Caco-2 (cell line): ENCODE results near the gene PRDM5. TPM values are rescaled to one million over a fixed set of nuclear protein-coding genes. Genes with fewer than 3 reads are reported as not detected.

Source experiments
- BruUV-seq: library from RNA; stranded (reverse); fragments of 400-500 nt; replicated peaks from 2 replicates; lab custom pipeline; 2021; lab: Mats Ljungman, UMichigan
- CTCF ChIA-PET: fragments of 300-600 bp; sonication (Branson Sonifier 250); formaldehyde crosslinking; loops from one replicate; lab custom pipeline; 2022; ENCODE audit warnings: antibody characterized with exemption; lab: Charles Lee
- POLR2A ChIA-PET: fragments of 300-600 bp; sonication (Branson Sonifier 250); formaldehyde crosslinking; loops from one replicate; lab custom pipeline; 2022; ENCODE audit warnings: antibody characterized with exemption; lab: Charles Lee
- DNase-seq, 2 experiments: peaks; one replicate each; pipeline versions ENCODE4 v3.0.0 to v3.0.0-alpha.2; 2020 to 2022
- H3K27me3 ChIP-seq: replicated peaks from 2 replicates; pipeline ENCODE4 v1.6.0; 2011; ENCODE audit warnings: low read length; ENCODE audit not compliant: control insufficient read depth, insufficient read depth
- H3K36me3 ChIP-seq: 2 replicates; pipeline ENCODE4 v1.5.1; 2011; ENCODE audit warnings: low read length; ENCODE audit not compliant: control insufficient read depth, insufficient read depth
- H3K4me1 ChIP-seq: fragments of 250-450 bp; sonication (Bioruptor Pico); 2 replicates; pipeline ENCODE4 v1.5.1; 2020; ENCODE audit warnings: mild to moderate bottlenecking
- H3K4me3 ChIP-seq: 2 replicates; pipeline ENCODE4 v1.5.1; 2011; ENCODE audit warnings: low read depth, mild to moderate bottlenecking, control low read depth, low read length
- H3K9me3 ChIP-seq: fragments of 250-450 bp; sonication (Bioruptor Pico); 2 replicates; pipeline ENCODE4 v1.5.1; 2020; ENCODE audit warnings: mild to moderate bottlenecking, moderate library complexity
- H3K27ac Mint-ChIP-seq: one replicate; pipeline ENCODE4 v1.8.0; 2022; ENCODE audit warnings: mixed read lengths; ENCODE audit not compliant: unreplicated experiment
- H3K27me3 Mint-ChIP-seq: one replicate; pipeline ENCODE4 v1.8.0; 2022; ENCODE audit warnings: mixed read lengths; ENCODE audit not compliant: insufficient read depth, unreplicated experiment
- H3K36me3 Mint-ChIP-seq: one replicate; pipeline ENCODE4 v1.8.0; 2022; ENCODE audit warnings: mild to moderate bottlenecking, mixed read lengths; ENCODE audit not compliant: insufficient read depth, unreplicated experiment
- H3K4me1 Mint-ChIP-seq: one replicate; pipeline ENCODE4 v1.8.0; 2022; ENCODE audit warnings: low read depth, mixed read lengths; ENCODE audit not compliant: unreplicated experiment
- H3K4me3 Mint-ChIP-seq: one replicate; pipeline ENCODE4 v1.8.0; 2022; ENCODE audit warnings: mild to moderate bottlenecking, moderate library complexity, mixed read lengths; ENCODE audit not compliant: unreplicated experiment
- H3K9me3 Mint-ChIP-seq: one replicate; pipeline ENCODE4 v1.8.0; 2022; ENCODE audit warnings: mixed read lengths; ENCODE audit not compliant: unreplicated experiment
- CTCF ChIP-seq, 2 experiments: fragments of 200-600 bp in 1 of 2; IDR thresholded peaks; 1 replicate in 1 of 2; 2 replicates in 1 of 2; pipeline versions ENCODE4 v1.5.1 to v1.8.0; 2011 to 2022; ENCODE audit warnings: antibody characterized with exemption in 1 of 2, control low read depth in 1 of 2, inconsistent platforms in 1 of 2, low read depth in 1 of 2, low read length in 1 of 2, mild to moderate bottlenecking in 1 of 2, moderate library complexity in 1 of 2; ENCODE audit not compliant: insufficient read depth in 1 of 2, severe bottlenecking in 1 of 2, unreplicated experiment in 1 of 2
- intact Hi-C: fragments of 100-400 bp; cut with micrococcal nuclease; formaldehyde crosslinking; loops from one replicate; pipeline ENCODE4 v1.10.0; 2022; ENCODE audit not compliant: unreplicated experiment
- total RNA-seq: library from RNA; stranded (reverse); gene quantifications from 2 replicates; pipeline ENCODE4 v1.2.3, GENCODE V29; 2022

Gene PRDM5
- total RNA-seq, 1 experiment from 2014 or later, result 14.3 TPM

GRCh38 chr4:120722655-120723054 lies 199.9 kb downstream of the PRDM5 start:
- CTCF ChIA-PET, result no interaction called here

GRCh38 chr4:120720354-120720934 lies 202.1 kb downstream of the PRDM5 start:
- intact Hi-C loops, result no loop called here
- H3K27me3 ChIP-seq, result no peaks in the 10 kb centered on the region
- H3K4me1 Mint-ChIP-seq, result peaks cover 19% of the 10 kb centered on the region
- no peak for DNase-seq
- TF ChIP-seq CTCF (IDR thresholded peaks at IDR 0.05; ENCODE audit: insufficient read depth in 1 of 2, low read depth in 1 of 2, low read length in 1 of 2, severe bottlenecking in 1 of 2, unreplicated experiment in 1 of 2), result no peak
- H3K27me3 Mint-ChIP-seq, result no peaks in the 10 kb centered on the region
- no peaks in the 10 kb centered on the region for H3K36me3 Mint-ChIP-seq
- no peak overlapping the region for H3K4me3 ChIP-seq
- no peaks in the 10 kb centered on the region for H3K36me3 ChIP-seq
- ChIA-PET CTCF (interaction anchor here (0.8 kb wide), 1 partner anchor 257 kb away, joined by 3 read pairs; no protein-coding TSS in a partner anchor), POLR2A (no interaction called here)
- no peaks in the 10 kb centered on the region for H3K9me3 Mint-ChIP-seq
- H3K9me3 ChIP-seq, result no peaks in the 10 kb centered on the region
- no peak overlapping the region for H3K4me3 Mint-ChIP-seq
- no peaks in the 10 kb centered on the region for H3K4me1 ChIP-seq
- H3K27ac Mint-ChIP-seq, result no peak overlapping the region
- no TSS peak for BruUV-seq

More at GRCh38 chr4:120722655-120723054, 199.9 kb downstream of the PRDM5 start:
- POLR2A ChIA-PET, result no interaction called here
- no peaks in the 10 kb centered on the region for H3K36me3 Mint-ChIP-seq
- no peak overlapping the region for H3K4me3 Mint-ChIP-seq
- no peaks in the 10 kb centered on the region for H3K27me3 Mint-ChIP-seq
- H3K9me3 Mint-ChIP-seq, result no peaks in the 10 kb centered on the region
- H3K27me3 ChIP-seq, result no peaks in the 10 kb centered on the region
- no peaks in the 10 kb centered on the region for H3K4me1 ChIP-seq
- H3K4me3 ChIP-seq, result no peak overlapping the region
- no peak for TF ChIP-seq CTCF (IDR thresholded peaks at IDR 0.05; ENCODE audit: insufficient read depth in 1 of 2, low read depth in 1 of 2, low read length in 1 of 2, severe bottlenecking in 1 of 2, unreplicated experiment in 1 of 2)
- no TSS peak for BruUV-seq
- intact Hi-C loops, result no loop called here
- H3K36me3 ChIP-seq, result no peaks in the 10 kb centered on the region
- no peak for DNase-seq
- no peak overlapping the region for H3K27ac Mint-ChIP-seq
- peaks cover 19% of the 10 kb centered on the region for H3K4me1 Mint-ChIP-seq
- no peaks in the 10 kb centered on the region for H3K9me3 ChIP-seq

- Mint-ChIP-seq H3K9me3 (no peaks in the 10 kb centered on the region), H3K27ac (no peak overlapping the region), H3K4me3 (no peak overlapping the region), H3K4me1 (peaks cover 19% of the 10 kb centered on the region), H3K27me3 (no peaks in the 10 kb centered on the region), H3K36me3 (no peaks in the 10 kb centered on the region)
- DNase-seq, result peak in 1 of 2 experiments; percentile 46
- Histone ChIP-seq H3K36me3 (no peaks in the 10 kb centered on the region), H3K4me1 (no peaks in the 10 kb centered on the region), H3K27me3 (no peaks in the 10 kb centered on the region), H3K4me3 (no peak overlapping the region), H3K9me3 (no peaks in the 10 kb centered on the region)
- BruUV-seq, result no TSS peak
- ChIA-PET CTCF (interaction anchor here (0.5 kb wide), 1 partner anchor 151 kb away, joined by 3 read pairs; no protein-coding TSS in a partner anchor), POLR2A (no interaction called here)
- peak; percentile 61 to 73 for TF ChIP-seq CTCF (IDR thresholded peaks at IDR 0.05; ENCODE audit: insufficient read depth in 1 of 2, low read depth in 1 of 2, low read length in 1 of 2, severe bottlenecking in 1 of 2, unreplicated experiment in 1 of 2)
- intact Hi-C loops, result loop anchor here (1.0 to 2.0 kb wide), 4 partner anchors 200 to 377 kb away; no protein-coding TSS in a partner anchor
Measured at GRCh38 chr4:120718979-120719566, 203.5 kb downstream of the PRDM5 start.
